Natural killer cell (primary cell): ENCODE measurements around the gene ARL4A. TPM values are rescaled to one million over a fixed set of nuclear protein-coding genes. Genes with fewer than 3 reads are reported as not detected.

Experiments used
- ATAC-seq, 3 donors: fragments of 150-1000 bp in 2 of 3; fragments of 200-7000 bp in 1 of 3; cut with Tn5 transposase; 1 replicate in 1 of 3; 2 replicates in 2 of 3; pipeline ENCODE4 v1.10.0; 2021; ENCODE audit warnings: mild to moderate bottlenecking in 2 of 3, moderate library complexity in 2 of 3
- DNase-seq, 2 donors: peaks; one replicate each; pipeline versions ENCODE4 v3.0.0 to v3.0.0-alpha.2; 2013 to 2021; ENCODE audit warnings: mixed read lengths in 1 of 2
- H3K27ac ChIP-seq: one replicate; pipeline ENCODE4 v1.5.1; 2013; ENCODE audit warnings: mild to moderate bottlenecking, low read length
- H3K27me3 ChIP-seq: one replicate; pipeline ENCODE4 v1.6.1; 2013; ENCODE audit warnings: low read length; ENCODE audit not compliant: control insufficient read depth, insufficient read depth
- H3K36me3 ChIP-seq: one replicate; pipeline ENCODE4 v1.6.1; 2013; ENCODE audit warnings: low read length; ENCODE audit not compliant: control insufficient read depth, insufficient read depth
- H3K4me1 ChIP-seq: one replicate; pipeline ENCODE4 v1.6.1; 2013; ENCODE audit warnings: low read length; ENCODE audit not compliant: control insufficient read depth, insufficient read depth
- H3K4me3 ChIP-seq: one replicate; pipeline ENCODE4 v1.5.1; 2013; ENCODE audit warnings: low read length
- H3K9me3 ChIP-seq: one replicate; pipeline ENCODE4 v1.6.1; 2013; ENCODE audit warnings: low read length; ENCODE audit not compliant: control insufficient read depth, insufficient read depth
- H3K27ac Mint-ChIP-seq, 2 donors: one replicate each; pipeline ENCODE4 v1.8.0; 2022; ENCODE audit warnings: mild to moderate bottlenecking in 2 of 2, mixed read lengths in 2 of 2, moderate library complexity in 1 of 2
- H3K27me3 Mint-ChIP-seq, 2 donors: one replicate each; pipeline ENCODE4 v1.8.0; 2022; ENCODE audit warnings: low read depth in 2 of 2, mixed read lengths in 2 of 2
- H3K36me3 Mint-ChIP-seq: one replicate; pipeline ENCODE4 v1.8.0; 2022; ENCODE audit warnings: mixed read lengths
- H3K4me1 Mint-ChIP-seq, 2 donors: one replicate each; pipeline ENCODE4 v1.8.0; 2022; ENCODE audit warnings: mixed read lengths in 2 of 2
- H3K4me3 Mint-ChIP-seq: one replicate; pipeline ENCODE4 v1.8.0; 2022; ENCODE audit warnings: mild to moderate bottlenecking, moderate library complexity, mixed read lengths
- H3K9me3 Mint-ChIP-seq, 2 donors: one replicate each; pipeline ENCODE4 v1.8.0; 2022; ENCODE audit warnings: mixed read lengths in 2 of 2
- CTCF ChIP-seq: fragments of 200-600 bp; IDR thresholded peaks from one replicate; pipeline ENCODE4 v1.8.0; 2022; ENCODE audit warnings: antibody characterized with exemption
- WGBS: methylation state at CpG from one replicate; pipeline ENCODE4 v1.1.7; 2013; ENCODE audit warnings: missing lambda C conversion rate; ENCODE audit not compliant: insufficient coverage; 5-methylcytosine and 5-hydroxymethylcytosine counted together
- intact Hi-C: fragments of 100-400 bp; cut with micrococcal nuclease; formaldehyde crosslinking; loops from one replicate; pipeline ENCODE4 v1.14.2; 2022
- total RNA-seq, 4 donors: library from RNA; stranded (reverse); fragments of 120-200 nt in 1 of 4; gene quantifications; one replicate each; pipeline versions ENCODE4 v1.2.3 to v1.2.4, GENCODE V29; 2013 to 2022

The ARL4A gene
- total RNA-seq, 3 donors from 2014 or later (not counting 1 experiment from before 2014, with no cell fraction given), result 54.7 to 81.4 (median 55.5) TPM

- Mint-ChIP-seq H3K4me3 (no peak overlapping the region), H3K27ac (no peak overlapping the region), H3K27me3 (no peaks in the 10 kb centered on the region), H3K9me3 (no peaks in the 10 kb centered on the region), H3K4me1 (peaks cover 7 to 8% of the 10 kb centered on the region in 2 donors), H3K36me3 (no peaks in the 10 kb centered on the region)
- Histone ChIP-seq H3K36me3 (no peaks in the 10 kb centered on the region), H3K4me3 (no peak overlapping the region), H3K27ac (no peak overlapping the region), H3K27me3 (no peaks in the 10 kb centered on the region), H3K9me3 (no peaks in the 10 kb centered on the region), H3K4me1 (no peaks in the 10 kb centered on the region)
- intact Hi-C loops, result no loop called here
- DNase-seq (no peak), ATAC-seq (no peak)
- no peak for TF ChIP-seq CTCF
- 100% methylated on average over 1 of the region's 2 CpGs for WGBS
These were observed 13.4 kb upstream of the ARL4A start for GRCh38 chr7:12674053-12674452.

- Mint-ChIP-seq H3K27me3 (no peaks in the 10 kb centered on the region), H3K27ac (peak overlapping the region in 1 of 2 donors; percentile 44), H3K9me3 (no peaks in the 10 kb centered on the region), H3K4me3 (no peak overlapping the region), H3K36me3 (no peaks in the 10 kb centered on the region), H3K4me1 (peaks cover 7 to 8% of the 10 kb centered on the region in 2 donors)
- Histone ChIP-seq H3K9me3 (no peaks in the 10 kb centered on the region), H3K27me3 (no peaks in the 10 kb centered on the region), H3K4me1 (no peaks in the 10 kb centered on the region), H3K36me3 (no peaks in the 10 kb centered on the region), H3K4me3 (no peak overlapping the region), H3K27ac (no peak overlapping the region)
- TF ChIP-seq CTCF, result peak; percentile 41
- intact Hi-C loops, result no loop called here
- DNase-seq (peak in 1 of 2 donors; percentile 84), ATAC-seq (peak; percentile 88 to 94 (median 90))
- 60% methylated on average over 4 of the region's 4 CpGs for WGBS
These were observed 12.6 kb upstream of the ARL4A start for GRCh38 chr7:12674861-12675260.

GRCh38 chr7:12683678-12684585 lies 3.5 kb upstream of the ARL4A start:
- no peak overlapping the region for H3K4me3 ChIP-seq
- intact Hi-C loops, result no loop called here
- Mint-ChIP-seq H3K27me3 (no peaks in the 10 kb centered on the region), H3K9me3 (peaks cover 0 to 2% of the 10 kb centered on the region in 2 donors), H3K4me1 (peaks cover 17 to 22% of the 10 kb centered on the region in 2 donors), H3K36me3 (no peaks in the 10 kb centered on the region), H3K27ac (peak overlapping the region; percentile 58 to 96), H3K4me3 (no peak overlapping the region)
- no peaks in the 10 kb centered on the region for H3K27me3 ChIP-seq
- H3K27ac ChIP-seq, result no peak overlapping the region
- H3K4me1 ChIP-seq, result peaks cover 16% of the 10 kb centered on the region
- no peaks in the 10 kb centered on the region for H3K9me3 ChIP-seq
- TF ChIP-seq CTCF, result no peak
- WGBS, result 79% methylated on average over 2 of the region's 2 CpGs
- H3K36me3 ChIP-seq, result no peaks in the 10 kb centered on the region
- DNase-seq (peak in 1 of 2 donors; percentile 39), ATAC-seq (no peak)
